ENCODE data around the gene RPS26. TPM values are rescaled to one million over a fixed set of nuclear protein-coding genes. Genes with fewer than 3 reads are reported as not detected.
A peak's percentile ranks its signal among the peaks of the same experiment; 100 is the strongest.

Gene RPS26
- total and polyA plus RNA-seq, 9 of the 15 experiments (the other 6 are each of a cell fraction or from before 2014, with no cell fraction given) = 70.2 to 1,589 (median 852) TPM

- TF ChIP-seq EP400 (IDR thresholded peaks at IDR 0.05) (peak; percentile 99), ZBTB17 (CRISPR knock-in tag; IDR thresholded peaks at IDR 0.05) (peak; percentile 86), ZNF57 (CRISPR knock-in tag; IDR thresholded peaks at IDR 0.05) (no peak), MNT (conservative IDR thresholded peaks at IDR 0.05) (peak; percentile 93 to 95), CC2D1A (IDR thresholded peaks at IDR 0.05) (peak; percentile 66), DMBX1 (CRISPR knock-in tag; IDR thresholded peaks at IDR 0.05; ENCODE audit: borderline replicate concordance) (no peak), SRSF3 (IDR thresholded peaks at IDR 0.05; ENCODE audit: insufficient read depth, low read length) (no peak), SRSF7 (optimal IDR thresholded peaks at IDR 0.05; ENCODE audit: low read depth, low read length) (no peak), ZNF507 (tag; conservative IDR thresholded peaks at IDR 0.05) (no peak), MYBL2 (IDR thresholded peaks at IDR 0.05; ENCODE audit: low read depth) (no peak), MYBL2 (CRISPR knock-in tag; IDR thresholded peaks at IDR 0.05; ENCODE audit: borderline replicate concordance) (no peak), MCM7 (IDR thresholded peaks at IDR 0.05) (peak in 1 of 2 experiments; percentile 39; a peak in 1 of 4 replicates), ZBTB9 (CRISPR knock-in tag; IDR thresholded peaks at IDR 0.05) (no peak), RB1 (IDR thresholded peaks at IDR 0.05; ENCODE audit: low read depth) (peak; percentile 73), PKNOX1 (IDR thresholded peaks at IDR 0.05) (peak; percentile 66), E2F4 (CRISPR knock-in tag; IDR thresholded peaks at IDR 0.05; ENCODE audit: low read depth) (no peak), ZNF282 (CRISPR knock-in tag; IDR thresholded peaks at IDR 0.05) (no peak), ZNF253 (CRISPR knock-in tag; conservative IDR thresholded peaks at IDR 0.05) (no peak), PRMT5 (CRISPR knock-in tag; IDR thresholded peaks at IDR 0.05) (no peak), HMGN3 (IDR thresholded peaks at IDR 0.05; ENCODE audit: borderline replicate concordance, extremely low read depth, insufficient read length, low read depth, low read length) (no peak), MAFG (tag; conservative IDR thresholded peaks at IDR 0.05) (no peak), RBM39 (optimal IDR thresholded peaks at IDR 0.05; ENCODE audit: low read depth, low read length) (peak; percentile 94), E2F1 (CRISPR knock-in tag; IDR thresholded peaks at IDR 0.05) (peak; percentile 64)
Observed at GRCh38 chr12:56041552-56042429, at the start of gene RPS26 (continued).
